ENCODE measurements around the gene TP53AIP1.

The TP53AIP1 gene

GRCh38 chr11:128911239-128911638 is 31.4 kb downstream of the TP53AIP1 start:
- TF ChIP-seq GATA2 (IDR thresholded peaks at IDR 0.05; ENCODE audit: low read depth, low read length) (no peak), GATA3 (IDR thresholded peaks at IDR 0.05; ENCODE audit: low read depth, low read length) (no peak)

GRCh38 chr11:128910576-128910975 is 32.1 kb downstream of the TP53AIP1 start:
- TF ChIP-seq GATA3 (IDR thresholded peaks at IDR 0.05; ENCODE audit: low read depth, low read length) (no peak), GATA2 (IDR thresholded peaks at IDR 0.05; ENCODE audit: low read depth, low read length) (no peak)

- TF ChIP-seq GATA3 (IDR thresholded peaks at IDR 0.05; ENCODE audit: low read depth, low read length): no peak
- no peak for TF ChIP-seq GATA2 (IDR thresholded peaks at IDR 0.05; ENCODE audit: low read depth, low read length)
These were observed 33.1 kb downstream of the TP53AIP1 start for GRCh38 chr11:128909438-128910125.

- peak; percentile 37; the same call in 1 of the 2 replicates for TF ChIP-seq GATA3 (IDR thresholded peaks at IDR 0.05; ENCODE audit: low read depth, low read length)
- TF ChIP-seq GATA2 (IDR thresholded peaks at IDR 0.05; ENCODE audit: low read depth, low read length): peak; percentile 79
These were observed 34.1 kb downstream of the TP53AIP1 start for GRCh38 chr11:128908391-128909246.

- TF ChIP-seq GATA3 (IDR thresholded peaks at IDR 0.05; ENCODE audit: low read depth, low read length) (no peak), GATA2 (IDR thresholded peaks at IDR 0.05; ENCODE audit: low read depth, low read length) (no peak)
These were observed 35.1 kb downstream of the TP53AIP1 start for GRCh38 chr11:128907585-128907984.

GRCh38 chr11:128906185-128907050 is 36.3 kb downstream of the TP53AIP1 start:
- TF ChIP-seq GATA3 (IDR thresholded peaks at IDR 0.05; ENCODE audit: low read depth, low read length) (no peak), GATA2 (IDR thresholded peaks at IDR 0.05; ENCODE audit: low read depth, low read length) (no peak)

- TF ChIP-seq GATA3 (IDR thresholded peaks at IDR 0.05; ENCODE audit: low read depth, low read length) (no peak), GATA2 (IDR thresholded peaks at IDR 0.05; ENCODE audit: low read depth, low read length) (no peak)
These were observed 37.1 kb downstream of the TP53AIP1 start for GRCh38 chr11:128905345-128906184.

- no peak for TF ChIP-seq GATA3 (IDR thresholded peaks at IDR 0.05; ENCODE audit: low read depth, low read length)
- TF ChIP-seq GATA2 (IDR thresholded peaks at IDR 0.05; ENCODE audit: low read depth, low read length): no peak
These were observed 37.9 kb downstream of the TP53AIP1 start for GRCh38 chr11:128904656-128905344.

GRCh38 chr11:128904303-128904655 is 38.4 kb downstream of the TP53AIP1 start:
- no peak for TF ChIP-seq GATA2 (IDR thresholded peaks at IDR 0.05; ENCODE audit: low read depth, low read length)
- no peak for TF ChIP-seq GATA3 (IDR thresholded peaks at IDR 0.05; ENCODE audit: low read depth, low read length)

- TF ChIP-seq GATA2 (IDR thresholded peaks at IDR 0.05; ENCODE audit: low read depth, low read length) (no peak), GATA3 (IDR thresholded peaks at IDR 0.05; ENCODE audit: low read depth, low read length) (no peak)
These were observed 39.2 kb downstream of the TP53AIP1 start for GRCh38 chr11:128903248-128904061.

GRCh38 chr11:128902515-128903066 is 40.1 kb downstream of the TP53AIP1 start:
- TF ChIP-seq GATA3 (IDR thresholded peaks at IDR 0.05; ENCODE audit: low read depth, low read length) (no peak), GATA2 (IDR thresholded peaks at IDR 0.05; ENCODE audit: low read depth, low read length) (no peak)

All from SH-SY5Y (cell line).